ENCODE data around the gene SSH2.

DNA sequence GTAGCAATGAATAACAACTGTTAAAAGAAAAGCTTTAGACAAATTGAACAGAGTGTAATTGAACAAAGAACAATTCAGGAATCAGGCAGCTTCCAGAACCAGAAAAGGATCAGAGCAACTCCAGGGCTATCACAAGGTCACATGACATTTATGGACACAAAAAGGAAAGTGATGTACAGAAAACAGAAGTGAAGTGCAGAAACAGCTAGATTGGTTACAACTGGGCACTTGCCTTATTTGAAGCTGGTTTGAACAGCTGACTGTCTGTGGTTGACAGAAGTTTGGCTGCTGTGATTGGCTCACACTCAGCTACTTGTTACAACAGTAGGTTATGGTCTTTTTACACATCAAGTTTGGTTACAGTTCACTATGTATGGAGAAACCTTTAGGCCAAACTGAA lies 26.2 kb upstream of the SSH2 start:
- TF ChIP-seq, protein P1, sequence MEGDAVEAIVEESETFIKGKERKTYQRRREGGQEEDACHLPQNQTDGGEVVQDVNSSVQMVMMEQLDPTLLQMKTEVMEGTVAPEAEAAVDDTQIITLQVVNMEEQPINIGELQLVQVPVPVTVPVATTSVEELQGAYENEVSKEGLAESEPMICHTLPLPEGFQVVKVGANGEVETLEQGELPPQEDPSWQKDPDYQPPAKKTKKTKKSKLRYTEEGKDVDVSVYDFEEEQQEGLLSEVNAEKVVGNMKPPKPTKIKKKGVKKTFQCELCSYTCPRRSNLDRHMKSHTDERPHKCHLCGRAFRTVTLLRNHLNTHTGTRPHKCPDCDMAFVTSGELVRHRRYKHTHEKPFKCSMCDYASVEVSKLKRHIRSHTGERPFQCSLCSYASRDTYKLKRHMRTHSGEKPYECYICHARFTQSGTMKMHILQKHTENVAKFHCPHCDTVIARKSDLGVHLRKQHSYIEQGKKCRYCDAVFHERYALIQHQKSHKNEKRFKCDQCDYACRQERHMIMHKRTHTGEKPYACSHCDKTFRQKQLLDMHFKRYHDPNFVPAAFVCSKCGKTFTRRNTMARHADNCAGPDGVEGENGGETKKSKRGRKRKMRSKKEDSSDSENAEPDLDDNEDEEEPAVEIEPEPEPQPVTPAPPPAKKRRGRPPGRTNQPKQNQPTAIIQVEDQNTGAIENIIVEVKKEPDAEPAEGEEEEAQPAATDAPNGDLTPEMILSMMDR (conservative IDR thresholded peaks at IDR 0.05 in 1 of 2, IDR thresholded peaks at IDR 0.05 in 1 of 2; ENCODE audit: extremely low read depth in 1 of 2, insufficient read depth in 1 of 2, low read depth in 1 of 2, low read length in 2 of 2), result no peak
- TF ChIP-seq EZH2 (IDR thresholded peaks at IDR 0.05; ENCODE audit: borderline replicate concordance, low read length), result no peak

Measured in mammary epithelial cell (primary cell).